ENCODE data around the gene MUC22. TPM values are rescaled to one million over a fixed set of nuclear protein-coding genes. Genes with fewer than 3 reads are reported as not detected.
"Not testable (repeated sequence)": the region's sequence is repeated elsewhere in the genome, so short reads cannot be mapped to it uniquely, and the experiment has no call there.

MUC22 gene
- total RNA-seq, 1 experiment from 2014 or later = not detected

- DNase-seq (ENCODE audit: low spot score) = no peak
Measured at GRCh38 chr6:30997301-30997700, 13.0 kb upstream of the MUC22 start.

- no peak for DNase-seq (ENCODE audit: low spot score)
Measured at GRCh38 chr6:30998785-30999184, 11.5 kb upstream of the MUC22 start.

- not testable (repeated sequence) for DNase-seq (ENCODE audit: low spot score)
Measured at GRCh38 chr6:31000067-31000860, 10.0 kb upstream of the MUC22 start.

DNA sequence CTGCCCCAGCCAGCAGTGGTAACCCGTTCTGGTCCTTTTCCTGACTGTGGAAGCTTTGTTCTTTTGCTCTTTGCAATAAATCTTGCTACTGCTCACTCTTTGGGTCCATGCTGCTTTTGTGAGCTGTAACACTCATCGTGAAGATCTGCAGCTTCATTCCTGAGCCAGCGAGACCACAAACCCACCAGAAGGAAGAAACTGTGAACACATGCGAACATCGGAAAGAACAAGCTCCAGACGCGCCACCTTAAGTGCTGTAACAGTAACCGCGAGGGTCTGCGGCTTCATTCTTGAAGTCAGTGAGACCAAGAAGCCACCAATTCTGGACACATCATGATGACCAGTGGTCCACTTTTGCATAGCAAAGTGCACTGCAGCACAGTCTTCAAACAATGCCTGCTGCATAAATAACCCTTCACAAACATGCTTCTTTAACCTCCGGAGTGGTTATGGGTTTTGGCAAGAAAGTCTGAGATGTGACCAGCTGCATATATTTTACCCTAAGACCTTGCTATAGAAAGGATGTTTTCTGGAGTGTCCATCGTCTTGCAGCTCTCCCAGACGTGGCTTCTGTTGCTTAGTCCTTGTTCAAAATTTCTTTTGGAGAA lies 8.9 kb upstream of the MUC22 start:
- no peak for DNase-seq (ENCODE audit: low spot score)

- DNase-seq (ENCODE audit: low spot score) = no peak
Measured at GRCh38 chr6:31002471-31002870, 7.8 kb upstream of the MUC22 start.

GRCh38 chr6:31004794-31005193 lies 5.5 kb upstream of the MUC22 start:
- no peak for DNase-seq (ENCODE audit: low spot score)

GRCh38 chr6:31005249-31006020 lies 4.8 kb upstream of the MUC22 start:
- DNase-seq (ENCODE audit: low spot score) = no peak

- peak; percentile 78 for DNase-seq (ENCODE audit: low spot score)
Measured at GRCh38 chr6:31007694-31008093, 2.6 kb upstream of the MUC22 start.

- no peak for DNase-seq (ENCODE audit: low spot score)
Measured at GRCh38 chr6:31008165-31008564, 2.1 kb upstream of the MUC22 start.

GRCh38 chr6:31009731-31010130 lies 543 bp upstream of the MUC22 start:
- DNase-seq (ENCODE audit: low spot score) = no peak

DNA sequence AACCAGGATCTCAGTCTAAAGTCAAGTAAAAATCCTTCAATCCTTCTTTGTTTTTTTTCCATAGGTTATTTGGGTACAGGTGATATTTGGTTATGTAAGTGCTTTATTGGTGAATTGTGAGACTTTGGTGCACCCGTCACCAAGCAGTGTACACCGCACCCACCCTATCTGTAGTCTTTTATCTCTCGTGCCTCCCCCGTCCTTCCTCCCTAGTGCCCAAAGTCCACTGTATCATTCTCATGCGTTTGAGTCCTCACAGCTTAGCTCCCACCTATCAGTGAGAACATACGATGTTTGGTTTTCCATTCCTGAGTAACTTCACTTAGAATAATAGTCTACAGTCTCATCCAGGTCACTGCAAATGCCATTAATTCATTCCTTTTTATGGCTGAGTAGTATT lies 879 bp downstream of the MUC22 start:
- DNase-seq (ENCODE audit: low spot score) = no peak

DNA sequence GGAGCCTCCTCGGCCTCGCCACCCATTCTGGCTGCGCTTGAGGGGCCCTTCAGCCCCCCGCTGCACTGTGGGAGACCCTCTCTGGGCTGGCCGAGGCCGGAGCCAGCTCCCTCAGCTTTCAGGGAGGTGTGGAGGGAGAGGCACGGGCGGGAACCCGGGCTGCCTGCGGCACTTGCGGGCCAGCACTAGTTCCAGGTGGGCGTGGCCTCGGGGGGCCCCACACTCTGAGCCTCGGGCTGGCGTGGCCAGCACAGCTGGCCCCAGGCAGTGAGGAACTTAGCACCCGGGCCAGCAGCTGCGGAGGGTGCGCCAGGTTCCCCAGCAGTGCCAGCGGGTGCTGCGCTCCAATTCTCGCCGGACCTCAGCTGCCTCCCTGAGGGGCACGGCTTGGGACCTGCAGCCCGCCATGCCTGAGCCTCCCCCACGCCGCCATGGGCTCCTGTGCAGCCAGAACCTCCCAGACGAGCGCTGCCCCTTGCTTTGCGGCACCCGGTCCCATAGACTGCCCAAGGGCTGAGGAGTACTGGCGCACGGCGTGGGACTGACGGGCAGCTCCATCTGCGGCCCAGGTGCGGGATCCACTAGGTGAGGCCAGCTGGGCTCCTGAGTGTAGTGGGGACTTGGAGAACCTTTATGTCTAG lies 6.5 kb downstream of the MUC22 start:
- DNase-seq (ENCODE audit: low spot score) = no peak

DNA sequence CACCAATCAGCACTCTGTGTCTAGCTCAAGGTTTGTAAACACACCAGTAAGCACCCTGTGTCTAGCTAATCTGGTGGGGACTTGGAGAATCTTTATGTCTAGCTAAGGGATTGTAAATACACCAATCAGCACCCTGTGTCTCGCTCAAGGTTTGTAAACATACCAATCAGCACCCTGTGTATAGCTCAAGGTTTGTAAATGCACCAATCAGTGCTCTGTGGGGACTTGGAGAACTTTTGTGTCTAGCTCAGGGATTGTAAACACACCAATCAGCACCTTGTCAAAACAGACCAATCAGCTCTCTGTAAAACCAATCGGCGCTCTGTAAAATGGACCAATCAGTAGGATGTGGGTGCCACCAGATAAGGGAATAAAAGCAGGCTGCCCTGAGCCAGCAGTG lies 7.2 kb downstream of the MUC22 start:
- DNase-seq (ENCODE audit: low spot score) = not testable (repeated sequence)

- DNase-seq (ENCODE audit: low spot score) = no peak
Measured at GRCh38 chr6:31020057-31020456, 9.8 kb downstream of the MUC22 start.

GRCh38 chr6:31020631-31021255 lies 10.5 kb downstream of the MUC22 start:
- not testable (repeated sequence) for DNase-seq (ENCODE audit: low spot score)

- not testable (repeated sequence) for DNase-seq (ENCODE audit: low spot score)
Measured at GRCh38 chr6:31021705-31022531, 11.6 kb downstream of the MUC22 start.

DNA sequence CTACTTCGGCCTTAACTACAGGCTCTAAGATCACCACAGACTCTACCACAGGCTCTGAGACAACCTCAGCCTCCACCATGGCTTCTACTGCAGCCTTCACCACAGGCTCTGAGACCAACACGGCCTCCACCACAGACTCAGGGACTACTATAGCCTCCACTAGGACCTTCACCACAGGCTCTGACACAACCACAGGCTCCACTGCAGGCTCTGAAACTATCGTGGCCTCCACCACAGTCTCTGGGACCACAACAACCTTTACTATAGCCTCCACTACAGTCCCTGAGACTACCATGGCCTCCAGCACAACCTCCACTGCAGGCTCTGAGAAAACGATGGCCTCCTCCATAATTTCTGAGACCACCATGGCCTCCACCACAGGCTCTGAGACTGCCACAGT lies 15.3 kb downstream of the MUC22 start:
- no peak for DNase-seq (ENCODE audit: low spot score)

GRCh38 chr6:31031095-31031494 lies 20.8 kb downstream of the MUC22 start:
- DNase-seq (ENCODE audit: low spot score) = no peak

- no peak for DNase-seq (ENCODE audit: low spot score)
Measured at GRCh38 chr6:31033075-31033474, 22.8 kb downstream of the MUC22 start.

DNA sequence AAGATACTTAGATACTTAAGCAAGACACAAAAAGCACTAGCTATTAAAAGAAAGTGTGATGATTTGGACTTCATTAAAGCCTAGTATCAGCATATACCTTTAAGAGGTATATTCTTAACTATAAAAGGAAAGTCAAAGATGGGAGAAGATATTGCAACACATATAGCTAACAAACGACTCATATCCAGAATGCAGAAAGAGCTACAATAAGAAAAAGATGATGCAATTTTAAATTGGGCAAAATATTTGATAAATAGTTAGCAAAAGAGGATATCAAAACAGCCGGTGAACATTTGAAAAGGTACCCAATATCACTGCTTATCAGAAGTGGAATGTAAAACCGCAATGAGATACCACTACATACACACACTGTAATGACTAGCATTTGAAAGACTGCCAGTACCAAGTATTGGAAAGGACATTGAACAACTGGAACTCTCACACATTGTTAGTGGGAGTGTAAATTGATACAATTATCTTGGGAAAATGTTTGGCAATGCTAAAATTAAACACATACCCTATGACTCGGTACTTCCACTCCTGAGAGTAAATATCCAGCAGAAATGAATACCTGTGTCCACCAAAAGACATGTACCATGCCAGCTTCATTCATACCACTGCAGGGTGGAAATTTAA lies 25.7 kb downstream of the MUC22 start:
- no peak for DNase-seq (ENCODE audit: low spot score)
